Measurements from ENCODE around the gene YAP1. TPM values are rescaled to one million over a fixed set of nuclear protein-coding genes. Genes with fewer than 3 reads are reported as not detected.

Gene YAP1
- total RNA-seq, 1 donor, result 174 TPM

DNA sequence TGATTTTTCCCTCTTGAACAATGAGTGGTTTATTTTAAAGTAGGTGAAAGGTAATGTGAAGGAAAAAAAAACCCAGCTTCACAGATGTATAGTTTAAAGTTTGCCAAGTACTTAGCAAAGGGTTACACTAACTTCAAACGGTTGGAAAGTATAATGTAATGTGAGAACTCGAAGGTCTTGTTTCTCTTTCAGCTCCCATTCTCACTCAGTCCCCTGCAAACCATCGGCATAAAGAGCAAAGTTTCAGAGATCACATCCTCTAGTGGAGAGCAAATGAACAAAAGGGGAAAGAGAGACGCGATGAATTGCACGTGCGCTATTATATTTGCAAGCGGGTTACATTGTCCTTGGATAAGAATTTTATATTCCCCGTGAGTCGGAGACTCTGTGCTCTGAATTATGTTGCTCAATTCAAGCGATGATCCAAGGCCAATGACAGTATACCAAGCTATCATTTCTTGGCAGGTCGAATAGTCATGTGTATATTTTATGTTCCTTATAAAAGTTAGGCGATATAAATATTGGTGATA lies 169.5 kb downstream of the YAP1 start:
- Histone ChIP-seq H3K79me2 (ENCODE audit: insufficient read depth, low read length) (no peaks in the 10 kb centered on the region), H2AFZ (ENCODE audit: low read length) (peak overlapping the region; percentile 82), H3K36me3 (ENCODE audit: insufficient read depth, low read length) (no peaks in the 10 kb centered on the region), H3K4me2 (ENCODE audit: insufficient read depth, low read length) (peak overlapping the region; percentile 77), H3K4me3 (ENCODE audit: insufficient read depth, low read length) (peak overlapping the region; percentile 62), H3K4me1 (ENCODE audit: insufficient read depth, low read length) (peaks cover 25% of the 10 kb centered on the region), H3K9me3 (ENCODE audit: low read depth, low read length) (no peaks in the 10 kb centered on the region), H3K27me3 (ENCODE audit: insufficient read depth, low read length) (no peaks in the 10 kb centered on the region), H4K20me1 (ENCODE audit: insufficient read depth, low read length) (no peaks in the 10 kb centered on the region), H3K27ac (ENCODE audit: low read depth, low read length) (peak overlapping the region; percentile 23)
- DNase-seq (ENCODE audit: insufficient read length, low spot score, missing footprints), result peak; percentile 37
- TF ChIP-seq, protein P1, sequence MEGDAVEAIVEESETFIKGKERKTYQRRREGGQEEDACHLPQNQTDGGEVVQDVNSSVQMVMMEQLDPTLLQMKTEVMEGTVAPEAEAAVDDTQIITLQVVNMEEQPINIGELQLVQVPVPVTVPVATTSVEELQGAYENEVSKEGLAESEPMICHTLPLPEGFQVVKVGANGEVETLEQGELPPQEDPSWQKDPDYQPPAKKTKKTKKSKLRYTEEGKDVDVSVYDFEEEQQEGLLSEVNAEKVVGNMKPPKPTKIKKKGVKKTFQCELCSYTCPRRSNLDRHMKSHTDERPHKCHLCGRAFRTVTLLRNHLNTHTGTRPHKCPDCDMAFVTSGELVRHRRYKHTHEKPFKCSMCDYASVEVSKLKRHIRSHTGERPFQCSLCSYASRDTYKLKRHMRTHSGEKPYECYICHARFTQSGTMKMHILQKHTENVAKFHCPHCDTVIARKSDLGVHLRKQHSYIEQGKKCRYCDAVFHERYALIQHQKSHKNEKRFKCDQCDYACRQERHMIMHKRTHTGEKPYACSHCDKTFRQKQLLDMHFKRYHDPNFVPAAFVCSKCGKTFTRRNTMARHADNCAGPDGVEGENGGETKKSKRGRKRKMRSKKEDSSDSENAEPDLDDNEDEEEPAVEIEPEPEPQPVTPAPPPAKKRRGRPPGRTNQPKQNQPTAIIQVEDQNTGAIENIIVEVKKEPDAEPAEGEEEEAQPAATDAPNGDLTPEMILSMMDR (IDR thresholded peaks at IDR 0.05; ENCODE audit: extremely low read depth, low read depth, low read length), result peak; percentile 28

DNA sequence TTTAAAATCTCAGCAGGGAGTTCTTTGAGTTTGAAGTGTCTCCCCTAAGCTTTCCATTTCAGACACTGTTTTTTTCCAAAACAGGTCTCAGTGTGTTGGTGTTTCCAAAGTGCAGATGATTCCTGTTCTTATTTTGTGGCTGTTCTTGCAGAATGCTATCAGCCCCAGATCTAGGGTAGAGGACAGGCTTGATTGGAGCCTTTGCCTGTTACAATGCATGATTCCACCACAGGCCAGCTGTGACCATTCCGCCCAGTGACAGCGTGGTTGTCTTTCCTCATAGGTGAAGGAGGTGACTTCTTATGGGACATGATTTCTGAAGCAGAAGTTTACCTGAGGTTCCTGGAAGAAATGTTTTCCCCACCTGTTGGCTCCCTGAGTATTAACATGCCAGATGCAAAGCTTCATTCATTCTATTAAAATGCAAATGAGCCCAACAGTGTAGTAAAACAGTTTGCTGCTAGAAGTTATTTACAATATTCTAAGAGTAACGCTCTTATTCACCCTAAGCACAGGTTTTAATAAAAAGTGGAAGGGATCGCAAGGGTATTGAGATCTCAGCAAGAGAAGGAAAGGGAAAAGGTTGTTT lies 170.1 kb downstream of the YAP1 start:
- peaks cover 25% of the 10 kb centered on the region for H3K4me1 ChIP-seq (ENCODE audit: insufficient read depth, low read length)
- H3K27me3 ChIP-seq (ENCODE audit: insufficient read depth, low read length), result no peaks in the 10 kb centered on the region
- H3K36me3 ChIP-seq (ENCODE audit: insufficient read depth, low read length), result no peaks in the 10 kb centered on the region
- no peak overlapping the region for H3K4me3 ChIP-seq (ENCODE audit: insufficient read depth, low read length)
- H2AFZ ChIP-seq (ENCODE audit: low read length), result no peak overlapping the region
- H3K27ac ChIP-seq (ENCODE audit: low read depth, low read length), result no peak overlapping the region
- no peaks in the 10 kb centered on the region for H3K9me3 ChIP-seq (ENCODE audit: low read depth, low read length)
- H3K4me2 ChIP-seq (ENCODE audit: insufficient read depth, low read length), result peak overlapping the region; percentile 77
- TF ChIP-seq, protein P1 (IDR thresholded peaks at IDR 0.05; ENCODE audit: extremely low read depth, low read depth, low read length), result no peak
- peak; percentile 32 for DNase-seq (ENCODE audit: insufficient read length, low spot score, missing footprints)
- no peaks in the 10 kb centered on the region for H3K79me2 ChIP-seq (ENCODE audit: insufficient read depth, low read length)
- no peaks in the 10 kb centered on the region for H4K20me1 ChIP-seq (ENCODE audit: insufficient read depth, low read length)

Other genes starting within 250 kb of the YAP1 start
- 3.6 and 4.1 TPM in 2 replicates for gene CEP126, start 195.4 kb upstream of the YAP1 start, total RNA-seq
- 1.2 and 1.8 TPM in 2 replicates for gene ANGPTL5, start 193.9 kb upstream of the YAP1 start, total RNA-seq
- 6.5 and 11.5 TPM in 2 replicates for gene CFAP300, start 63.0 kb upstream of the YAP1 start, total RNA-seq
- 1.2 and 1.8 TPM in 2 replicates for gene BIRC3, start 207.0 kb downstream of the YAP1 start, total RNA-seq
- 74.6 and 76.0 TPM in 2 replicates for gene BIRC2, start 236.8 kb downstream of the YAP1 start, total RNA-seq

Measured in osteoblast (primary cell).